ENCODE measurements around the gene SV2A.
A peak's percentile ranks its signal among the peaks of the same experiment; 100 is the strongest.

The SV2A gene

GRCh38 chr1:149899460-149900284 lies 18.0 kb downstream of the SV2A start, which contains the start of gene BOLA1 (continued):
- TF ChIP-seq ZNF23 (tag by site-specific recombination; IDR thresholded peaks at IDR 0.05; ENCODE audit: borderline replicate concordance): no peak
- no peak for TF ChIP-seq ZNF366 (tag by site-specific recombination; conservative IDR thresholded peaks at IDR 0.05)
- TF ChIP-seq ZSCAN18 (tag by site-specific recombination; IDR thresholded peaks at IDR 0.05): no peak
- TF ChIP-seq ZNF629 (tag by site-specific recombination; IDR thresholded peaks at IDR 0.05): peak; percentile 80
- peak; percentile 99 for TF ChIP-seq ZBTB20 (tag by site-specific recombination; IDR thresholded peaks at IDR 0.05)
- TF ChIP-seq ZBTB48 (tag by site-specific recombination; IDR thresholded peaks at IDR 0.05): 0 out of 2 replicates have a peak, but pooled peaks have one; percentile 19
- TF ChIP-seq ZNF488 (tag by site-specific recombination; IDR thresholded peaks at IDR 0.05): no peak
- no peak for TF ChIP-seq ZNF792 (tag by site-specific recombination; IDR thresholded peaks at IDR 0.05)
- TF ChIP-seq ZNF529 (tag by site-specific recombination; IDR thresholded peaks at IDR 0.05; ENCODE audit: insufficient replicate concordance): no peak
- 0 out of 2 replicates have a peak, but pooled peaks have one; percentile 68 for TF ChIP-seq ZNF24 (tag by site-specific recombination; IDR thresholded peaks at IDR 0.05)
- TF ChIP-seq GLIS2 (tag by site-specific recombination; IDR thresholded peaks at IDR 0.05): no peak
- peak; percentile 24; the same call in 1 of the 2 replicates for TF ChIP-seq ZNF518A (tag by site-specific recombination; conservative IDR thresholded peaks at IDR 0.05; ENCODE audit: low read depth)
- no peak for TF ChIP-seq PRDM4 (tag by site-specific recombination; IDR thresholded peaks at IDR 0.05)
- TF ChIP-seq ZNF266 (tag by site-specific recombination; IDR thresholded peaks at IDR 0.05; ENCODE audit: low read depth): no peak
- no peak for TF ChIP-seq ZNF169 (tag by site-specific recombination; IDR thresholded peaks at IDR 0.05)
- no peak for TF ChIP-seq ZNF10 (tag by site-specific recombination; IDR thresholded peaks at IDR 0.05)
- peak; percentile 72 for TF ChIP-seq ZNF501 (tag by site-specific recombination; IDR thresholded peaks at IDR 0.05)
- TF ChIP-seq SCRT1 (tag by site-specific recombination; IDR thresholded peaks at IDR 0.05; ENCODE audit: borderline replicate concordance): no peak
- no peak for TF ChIP-seq ZNF776 (tag by site-specific recombination; IDR thresholded peaks at IDR 0.05; ENCODE audit: borderline replicate concordance)
- no peak for TF ChIP-seq ZNF157 (tag by site-specific recombination; IDR thresholded peaks at IDR 0.05)
- peak; percentile 95 for TF ChIP-seq ZNF561 (tag by site-specific recombination; IDR thresholded peaks at IDR 0.05; ENCODE audit: borderline replicate concordance)
- TF ChIP-seq ZNF426 (tag by site-specific recombination; IDR thresholded peaks at IDR 0.05): no peak
- TF ChIP-seq REST (tag by site-specific recombination; IDR thresholded peaks at IDR 0.05): no peak
